Measurements from ENCODE around the gene RAB15.

GRCh38 chr14:64919618-64920017, 52.5 kb downstream of the RAB15 start:
- TF ChIP-seq ZNF639 (CRISPR knock-in tag; conservative IDR thresholded peaks at IDR 0.05 in 1 of 2, IDR thresholded peaks at IDR 0.05 in 1 of 2): no peak
- TF ChIP-seq CBFB (CRISPR knock-in tag; IDR thresholded peaks at IDR 0.05): no peak
- no peak for TF ChIP-seq MXI1 (IDR thresholded peaks at IDR 0.05; ENCODE audit: low read depth, low read length)
- no peak for TF ChIP-seq ZNF124 (CRISPR knock-in tag; IDR thresholded peaks at IDR 0.05)
- no peak for TF ChIP-seq TBP (optimal IDR thresholded peaks at IDR 0.05; ENCODE audit: low read depth, low read length)
- no peak for TF ChIP-seq RAD21 (CRISPR knock-in tag; conservative IDR thresholded peaks at IDR 0.05 in 1 of 2, IDR thresholded peaks at IDR 0.05 in 1 of 2)
- TF ChIP-seq NKRF (IDR thresholded peaks at IDR 0.05; ENCODE audit: borderline replicate concordance): no peak
- no peak for TF ChIP-seq POLR2A (conservative IDR thresholded peaks at IDR 0.05)
- TF ChIP-seq ZKSCAN1 (IDR thresholded peaks at IDR 0.05; ENCODE audit: low read depth, low read length): no peak
- TF ChIP-seq ETV5 (CRISPR knock-in tag; IDR thresholded peaks at IDR 0.05; ENCODE audit: low read depth): no peak
- no peak for TF ChIP-seq CTCF (IDR thresholded peaks at IDR 0.05 in 2 of 3, conservative IDR thresholded peaks at IDR 0.05 in 1 of 3; ENCODE audit: insufficient read depth in 2 of 3, low read depth in 1 of 3, low read length in 3 of 3)
- no peak for TF ChIP-seq EP300 (IDR thresholded peaks at IDR 0.05; ENCODE audit: low read length)
- TF ChIP-seq CREM (IDR thresholded peaks at IDR 0.05; ENCODE audit: low read depth): no peak
